Measurements from ENCODE around the gene ISL2. TPM values are rescaled to one million over a fixed set of nuclear protein-coding genes. Genes with fewer than 3 reads are reported as not detected.
A peak's percentile ranks its signal among the peaks of the same experiment; 100 is the strongest.

ISL2 gene
- total and polyA plus RNA-seq, 2 of the 13 experiments (the other 11 are each of a cell fraction or from before 2014, with no cell fraction given) = 4.3 to 5.1 TPM

DNA sequence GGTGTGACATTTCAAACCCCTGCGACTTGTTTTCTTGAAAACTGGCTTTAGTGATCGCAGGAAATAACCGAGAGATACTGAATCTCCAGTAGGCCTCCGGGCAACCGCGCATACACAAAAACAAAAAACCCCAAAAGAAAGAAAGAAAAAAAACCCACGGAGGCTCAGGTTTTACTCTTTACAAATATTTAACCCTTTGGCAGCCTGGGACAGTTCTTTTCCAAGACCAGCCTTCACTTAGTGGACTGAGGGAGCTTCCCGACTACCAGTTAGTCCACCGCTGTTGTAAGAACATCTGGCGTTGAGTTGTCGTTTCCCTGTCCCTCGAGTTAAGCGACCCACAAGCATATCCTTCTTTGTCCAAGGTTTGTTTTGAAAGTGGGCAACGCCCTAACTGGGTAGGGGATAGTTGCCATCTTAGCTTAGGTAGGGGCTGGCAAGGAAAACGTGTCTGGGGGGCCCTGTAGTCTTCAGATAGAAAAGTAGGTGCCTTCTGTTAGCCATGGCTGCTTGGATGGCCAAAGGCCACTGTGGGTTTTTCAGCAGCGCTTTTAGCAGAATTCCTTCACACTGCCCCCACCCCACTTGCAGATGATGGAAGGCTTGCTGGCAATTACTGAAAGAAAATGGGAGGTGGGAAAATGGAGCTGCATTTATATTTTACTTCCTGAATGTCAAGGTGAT lies 6.9 kb downstream of the ISL2 start (continued):
- TF ChIP-seq, protein P1, sequence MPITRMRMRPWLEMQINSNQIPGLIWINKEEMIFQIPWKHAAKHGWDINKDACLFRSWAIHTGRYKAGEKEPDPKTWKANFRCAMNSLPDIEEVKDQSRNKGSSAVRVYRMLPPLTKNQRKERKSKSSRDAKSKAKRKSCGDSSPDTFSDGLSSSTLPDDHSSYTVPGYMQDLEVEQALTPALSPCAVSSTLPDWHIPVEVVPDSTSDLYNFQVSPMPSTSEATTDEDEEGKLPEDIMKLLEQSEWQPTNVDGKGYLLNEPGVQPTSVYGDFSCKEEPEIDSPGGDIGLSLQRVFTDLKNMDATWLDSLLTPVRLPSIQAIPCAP (CRISPR knock-in tag; IDR thresholded peaks at IDR 0.05; ENCODE audit: low read depth) = no peak
- TF ChIP-seq ZNF776 (CRISPR knock-in tag; IDR thresholded peaks at IDR 0.05) (no peak), TAF15 (IDR thresholded peaks at IDR 0.05; ENCODE audit: low read depth, low read length, poor library complexity, severe bottlenecking) (no peak)

DNA sequence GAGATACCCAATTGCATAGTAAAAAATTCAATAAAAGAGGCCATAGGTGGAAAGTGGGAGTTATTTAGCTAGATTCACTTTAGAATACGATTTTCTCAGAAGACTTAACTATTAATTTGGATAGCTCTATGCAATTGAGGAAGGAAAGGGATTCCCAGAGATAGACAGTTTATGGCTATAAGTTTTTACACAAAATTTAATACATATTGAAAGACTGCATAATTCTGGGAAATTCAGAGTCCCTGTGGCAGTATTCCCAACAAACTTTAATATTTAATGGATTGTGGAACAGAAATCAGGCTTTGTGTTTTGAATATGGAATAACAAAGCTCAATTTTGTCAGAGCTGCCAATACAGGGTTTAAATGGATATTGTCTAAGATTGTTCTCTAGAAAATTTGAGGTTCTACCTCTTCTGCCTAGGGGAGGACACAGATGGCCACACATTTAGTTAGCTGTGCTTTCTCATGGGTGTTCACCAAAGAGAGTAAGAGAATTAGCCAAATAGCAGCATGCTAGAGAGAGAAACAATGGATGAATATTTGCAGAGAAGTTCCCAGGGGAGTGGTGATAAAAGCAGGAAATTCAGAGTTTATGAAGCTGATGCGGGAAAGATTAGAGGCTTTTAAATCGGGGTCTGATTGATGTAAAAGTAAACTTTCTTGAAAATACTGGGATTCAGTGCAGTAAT lies 8.5 kb downstream of the ISL2 start:
- no peak for DNase-seq (ENCODE audit: low spot score)
- peak; percentile 8 for FAIRE-seq
- CTCF ChIA-PET (ENCODE audit: low intra/inter-chr PET ratio, low total read pairs) = no interaction called here
- ATAC-seq = no peak
- Histone ChIP-seq H3K4me1 (ENCODE audit: insufficient read depth, low read length) (peaks cover 14% of the 10 kb centered on the region), H3K79me2 (ENCODE audit: insufficient read depth, low read length) (no peaks in the 10 kb centered on the region), H2AFZ (ENCODE audit: low read length) (no peak overlapping the region), H3K27me3 (ENCODE audit: control insufficient read depth in 1 of 2, insufficient read depth in 2 of 2, low read length in 2 of 2) (no peaks in the 10 kb centered on the region), H4K20me1 (ENCODE audit: insufficient read depth, low read length) (no peaks in the 10 kb centered on the region), H3K9ac (ENCODE audit: insufficient read depth, low read depth, low read length) (peak overlapping the region; percentile 77), H3K9me3 (ENCODE audit: low read length) (no peaks in the 10 kb centered on the region), H3K4me3 (replicated peaks in 1 of 3; ENCODE audit: insufficient read depth in 1 of 3, low read depth in 2 of 3, low read length in 3 of 3) (peak overlapping the region in 1 of 3 experiments; percentile 72; a peak in 2 of 6 replicates), H3K36me3 (replicated peaks in 1 of 2; ENCODE audit: control insufficient read depth in 1 of 2, insufficient read depth in 2 of 2, low read length in 2 of 2) (peaks cover 6 to 24% of the 10 kb centered on the region in 2 experiments; a peak in 4 of 5 replicates), H3K4me2 (ENCODE audit: low read depth, low read length) (peak overlapping the region; percentile 78), H3K27ac (ENCODE audit: extremely low read length, insufficient read depth, low read length) (peak overlapping the region; percentile 67)
- POLR2A ChIA-PET = interaction anchor here (0.8 to 3.0 kb wide), 5 partner anchors 9 to 34 kb away, joined by 3 to 91 read pairs (median 7); partner anchors contain the start of genes ETFA and ISL2
- TF ChIP-seq ZNF83 (CRISPR knock-in tag; IDR thresholded peaks at IDR 0.05; ENCODE audit: borderline replicate concordance) = no peak
- TF ChIP-seq ZNF720 (CRISPR knock-in tag; IDR thresholded peaks at IDR 0.05) = no peak
- TF ChIP-seq ZNF724P (CRISPR knock-in tag; IDR thresholded peaks at IDR 0.05; ENCODE audit: borderline replicate concordance) = no peak
- TF ChIP-seq ZNF17 (CRISPR knock-in tag; IDR thresholded peaks at IDR 0.05) = no peak
- no peak for TF ChIP-seq ZNF570 (CRISPR knock-in tag; IDR thresholded peaks at IDR 0.05; ENCODE audit: borderline replicate concordance)
- TF ChIP-seq SYNCRIP (IDR thresholded peaks at IDR 0.05; ENCODE audit: insufficient read depth, low read depth, low read length) = no peak
- no peak for TF ChIP-seq ZSCAN22 (CRISPR knock-in tag; IDR thresholded peaks at IDR 0.05)
- TF ChIP-seq, protein P2, sequence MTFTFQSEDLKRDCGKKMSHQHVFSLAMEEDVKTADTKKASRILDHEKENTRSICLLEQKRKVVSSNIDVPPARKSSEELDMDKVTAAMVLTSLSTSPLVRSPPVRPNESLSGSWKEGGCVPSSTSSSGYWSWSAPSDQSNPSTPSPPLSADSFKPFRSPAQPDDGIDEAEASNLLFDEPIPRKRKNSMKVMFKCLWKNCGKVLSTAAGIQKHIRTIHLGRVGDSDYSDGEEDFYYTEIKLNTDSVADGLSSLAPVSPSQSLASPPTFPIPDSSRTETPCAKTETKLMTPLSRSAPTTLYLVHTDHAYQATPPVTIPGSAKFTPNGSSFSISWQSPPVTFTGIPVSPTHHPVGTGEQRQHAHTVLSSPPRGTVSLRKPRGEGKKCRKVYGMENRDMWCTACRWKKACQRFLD (CRISPR knock-in tag; IDR thresholded peaks at IDR 0.05; ENCODE audit: borderline replicate concordance) = no peak
- TF ChIP-seq ZNF761 (CRISPR knock-in tag; conservative IDR thresholded peaks at IDR 0.05) = no peak
- intact Hi-C loops (cut with micrococcal nuclease; ENCODE audit: unreplicated experiment) (no loop called here), in situ Hi-C loops (cut with HindIII; ENCODE audit: extremely low pct_ligation_motif_present, low pct_unique_long_range_greater_than_20kb) (no loop called here)
- BruUV-seq (replicated peaks) = no TSS peak
- WGBS (ENCODE audit: low lambda C conversion rate) = 71% methylated on average over 3 of the region's 3 CpGs
